Activated gamma-delta T cell treated with anti-CD3 and anti-CD28 coated beads, Interleukin-2, amount 50 U/mL, for 16 hours (primary cell): Measurements from ENCODE around the gene BCL2.
A peak's percentile ranks its signal among the peaks of the same experiment; 100 is the strongest.

Experiments used
- DNase-seq: peaks from one replicate; pipeline ENCODE4 v3.0.0-alpha.2; 2020; ENCODE audit warnings: low read depth

BCL2 gene

GRCh38 chr18:63140038-63140450 is 179.5 kb downstream of the BCL2 start:
- no peak for DNase-seq

GRCh38 chr18:63138436-63139340 is 180.9 kb downstream of the BCL2 start:
- no peak for DNase-seq

DNA sequence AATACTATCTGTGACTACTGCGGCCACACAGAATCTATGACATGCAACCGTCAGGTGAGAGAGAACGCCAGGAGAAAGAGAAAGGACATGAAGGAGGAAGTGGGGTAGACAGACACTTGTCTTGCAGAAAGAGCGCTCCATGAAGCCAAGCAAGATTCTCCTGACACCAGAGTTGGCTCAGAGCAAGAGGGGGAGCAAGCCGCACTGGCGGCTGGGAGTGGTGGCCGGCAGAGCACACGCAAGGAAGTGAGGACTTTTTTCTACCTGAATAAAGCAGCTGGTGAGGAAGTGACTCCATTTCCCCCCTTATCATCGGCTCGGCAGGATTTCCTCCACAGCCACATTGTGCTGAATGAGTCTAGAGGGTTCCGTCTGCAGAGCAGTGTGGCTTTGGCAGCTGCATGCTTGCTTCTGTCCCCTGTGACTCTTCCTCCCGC is 181.6 kb downstream of the BCL2 start:
- no peak for DNase-seq

DNA sequence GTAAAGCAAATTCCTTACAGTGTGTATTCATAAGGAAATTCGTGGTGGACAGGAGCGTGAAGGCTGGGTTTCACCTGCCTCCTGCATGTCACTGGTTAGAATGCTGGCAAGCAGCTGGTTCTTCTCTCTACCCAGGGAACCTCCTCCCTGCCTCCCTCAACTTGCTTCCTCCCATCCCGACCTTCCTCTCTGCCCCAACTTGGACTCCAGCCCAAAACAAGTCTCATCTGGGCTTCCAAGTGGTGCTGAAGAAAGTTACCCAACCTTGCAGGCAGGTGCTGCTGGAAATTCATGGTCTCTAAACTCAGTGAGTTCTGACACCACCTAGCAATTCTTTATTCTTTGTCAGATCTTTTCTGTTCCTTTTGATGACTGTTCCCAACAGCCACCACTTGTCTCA is 184.5 kb downstream of the BCL2 start:
- no peak for DNase-seq

- no peak for DNase-seq
Measured at GRCh38 chr18:63132819-63133200, 186.8 kb downstream of the BCL2 start.

GRCh38 chr18:63131959-63132818 is 187.4 kb downstream of the BCL2 start:
- no peak for DNase-seq

DNA sequence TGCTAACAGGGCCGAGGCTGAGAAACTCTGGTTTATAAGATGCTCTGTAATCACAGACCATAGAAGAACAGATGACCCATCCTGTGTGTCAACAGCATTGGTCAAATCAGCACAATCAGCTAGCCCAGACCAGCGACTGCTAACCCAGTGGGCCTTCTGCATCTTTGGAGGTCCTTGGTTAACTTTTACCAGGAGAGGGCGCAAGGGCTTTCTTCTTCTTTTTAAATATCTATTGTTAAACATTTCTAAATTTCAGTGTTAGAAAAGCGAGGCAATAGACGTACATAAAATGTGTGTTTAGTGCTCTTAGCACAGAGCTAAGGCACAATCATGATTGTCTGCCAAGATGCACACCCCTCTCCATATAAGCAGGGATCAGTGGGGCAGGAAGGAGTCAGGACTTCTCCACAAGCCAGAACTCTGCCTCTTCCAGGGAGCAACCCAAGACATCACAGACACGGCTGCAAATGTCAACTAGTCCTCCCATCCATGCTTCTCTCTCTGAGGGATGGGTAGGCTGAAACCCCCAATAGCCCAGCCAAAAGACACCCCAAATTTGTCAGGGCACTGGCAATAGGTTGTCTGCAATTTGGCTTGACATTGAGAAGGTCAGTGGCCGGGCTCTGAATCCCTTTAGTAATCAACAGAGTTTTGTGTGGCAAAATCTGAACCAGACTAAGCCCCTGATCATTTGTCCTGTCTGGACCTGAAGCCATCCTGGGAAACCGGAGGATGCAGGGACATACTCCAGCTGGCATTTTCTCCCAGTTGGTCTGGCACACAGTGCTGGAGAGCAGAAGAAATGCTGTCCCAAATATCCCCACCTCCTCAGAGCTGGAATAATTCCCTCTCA is 188.2 kb downstream of the BCL2 start:
- DNase-seq = peak; percentile 45

GRCh38 chr18:63130176-63130575 is 189.4 kb downstream of the BCL2 start:
- DNase-seq = no peak

GRCh38 chr18:63128237-63128974 is 191.2 kb downstream of the BCL2 start:
- DNase-seq = no peak

DNA sequence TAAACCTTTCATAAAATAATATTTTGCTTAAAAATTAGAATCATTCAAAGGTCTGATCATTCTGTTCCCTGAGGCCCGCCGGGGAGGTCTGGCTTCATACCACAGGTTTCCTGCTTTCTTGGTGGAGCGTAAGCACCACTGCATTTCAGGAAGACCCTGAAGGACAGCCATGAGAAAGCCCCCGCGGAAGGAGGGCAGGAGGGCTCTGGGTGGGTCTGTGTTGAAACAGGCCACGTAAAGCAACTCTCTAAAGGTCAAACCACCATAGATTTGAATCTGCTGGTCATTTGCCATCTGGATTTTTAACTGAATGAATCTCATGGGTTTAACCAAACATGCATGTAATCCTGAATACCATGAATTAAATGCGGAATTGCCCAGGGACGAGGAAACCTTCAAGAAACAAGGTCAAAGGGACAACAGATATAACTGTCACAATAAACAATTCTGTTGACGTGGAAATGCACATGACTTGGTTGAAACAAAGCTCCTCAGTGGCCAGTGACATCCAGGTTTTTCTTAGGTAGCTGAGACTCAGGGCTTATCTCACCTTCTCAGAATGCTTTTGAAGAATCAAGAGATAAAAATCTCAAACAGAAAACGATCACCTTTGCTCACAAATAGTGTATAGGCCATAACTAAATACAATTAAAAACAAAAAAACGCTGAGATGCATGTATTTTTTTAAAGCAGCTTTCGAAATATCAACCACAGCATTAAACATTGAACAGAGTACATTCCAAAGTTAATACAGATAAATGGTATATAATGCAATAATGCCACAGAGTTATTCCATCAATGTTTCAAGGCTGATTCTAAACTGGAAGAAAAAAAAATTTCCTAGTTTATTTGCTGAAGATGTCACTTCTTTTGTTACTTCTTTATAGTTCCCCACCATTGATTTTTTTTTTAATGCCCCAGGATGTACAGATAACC is 193.2 kb downstream of the BCL2 start:
- DNase-seq = no peak

DNA sequence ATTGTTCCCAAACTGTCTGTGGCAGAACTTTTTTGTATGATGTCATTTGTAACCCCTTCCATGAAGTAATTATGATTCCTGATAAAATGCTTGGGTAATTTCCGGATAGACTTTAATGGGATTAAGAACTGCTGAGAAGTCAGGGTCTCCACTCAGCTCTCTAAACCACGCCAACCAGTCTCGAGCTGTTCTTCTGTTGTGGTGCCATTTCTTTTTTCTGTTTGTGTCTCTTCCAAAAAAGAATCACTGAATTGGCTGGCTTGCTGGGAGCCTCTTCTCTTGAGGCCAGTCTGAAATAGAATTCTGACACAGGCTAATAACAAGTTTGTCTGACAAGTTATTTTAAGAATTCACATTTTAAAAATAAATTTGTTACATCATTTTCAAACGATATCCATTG is 198.9 kb downstream of the BCL2 start:
- DNase-seq = no peak

DNA sequence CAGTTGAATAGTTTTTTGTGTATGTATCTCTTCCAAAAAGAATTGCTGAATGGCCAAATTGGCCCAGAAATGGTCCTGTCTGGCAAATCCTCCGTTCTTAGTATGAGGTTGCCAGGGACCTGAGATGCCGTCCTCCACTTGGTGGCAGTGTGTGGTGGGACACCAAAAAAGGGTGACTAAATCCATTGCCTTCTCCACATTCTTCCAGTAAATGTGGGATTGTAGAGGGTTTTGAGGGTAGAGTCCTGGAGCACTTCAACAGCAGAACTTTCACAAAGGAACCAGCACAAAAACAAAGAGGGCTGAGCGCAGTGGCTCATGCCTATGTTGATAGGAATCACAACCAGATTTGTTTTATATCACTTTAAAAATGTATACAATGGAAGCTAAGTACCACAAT is 199.9 kb downstream of the BCL2 start:
- DNase-seq = no peak

GRCh38 chr18:63113899-63114565 is 205.5 kb downstream of the BCL2 start:
- DNase-seq = no peak

DNA sequence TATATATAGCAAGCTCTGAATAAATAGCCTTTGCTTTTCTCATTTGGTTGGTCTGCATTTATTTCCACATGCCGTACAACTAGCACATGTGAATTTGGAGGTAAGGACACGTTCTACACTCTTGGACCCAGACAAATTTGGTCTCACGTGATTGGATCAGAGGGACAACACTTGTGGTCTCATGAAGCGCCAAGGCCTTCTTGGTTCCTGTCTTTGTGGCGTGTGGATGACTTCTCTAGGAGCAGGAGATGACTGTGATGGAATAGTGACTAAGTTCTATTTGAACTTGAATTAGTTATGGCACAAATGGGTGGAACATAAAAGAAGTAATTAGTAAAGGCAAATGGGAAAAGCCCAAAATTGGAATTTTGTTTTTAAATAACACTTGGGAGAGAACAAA is 206.9 kb downstream of the BCL2 start:
- no peak for DNase-seq

DNA sequence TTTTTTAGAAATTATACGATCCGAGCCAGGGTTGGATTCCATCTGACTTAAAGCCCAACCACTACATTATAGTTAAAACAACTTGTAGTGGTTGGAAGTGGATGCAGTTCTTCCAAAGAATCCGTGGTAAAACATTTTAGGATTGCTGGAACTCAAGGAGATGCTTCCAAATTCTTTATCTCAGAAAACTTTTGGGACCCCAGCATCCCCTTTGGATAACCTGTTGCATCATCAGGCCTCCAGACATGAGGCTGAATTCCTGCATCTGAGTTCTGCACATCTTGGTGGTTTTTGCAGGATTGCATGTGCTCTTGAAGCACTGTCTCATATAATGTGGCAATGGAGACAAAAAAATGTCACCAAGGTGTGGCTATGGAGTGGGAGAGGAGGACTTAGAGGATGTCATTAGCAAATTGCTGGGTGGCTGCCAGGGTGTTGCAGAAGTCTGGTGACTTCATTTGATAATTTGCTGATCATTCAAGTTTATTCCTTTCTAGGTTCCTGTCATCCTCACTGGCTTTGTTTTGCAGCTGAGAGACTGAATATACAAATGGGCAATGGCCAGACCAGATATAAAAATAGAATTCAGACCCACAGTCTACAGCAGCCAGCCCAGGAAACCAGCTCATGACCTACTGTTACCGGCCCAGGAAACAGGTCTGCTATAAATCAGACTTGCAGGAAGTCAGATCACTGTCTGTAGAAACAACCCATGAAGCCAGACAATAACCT is 207.7 kb downstream of the BCL2 start:
- no peak for DNase-seq

- DNase-seq = no peak
Measured at GRCh38 chr18:63109802-63110201, 209.8 kb downstream of the BCL2 start.

DNA sequence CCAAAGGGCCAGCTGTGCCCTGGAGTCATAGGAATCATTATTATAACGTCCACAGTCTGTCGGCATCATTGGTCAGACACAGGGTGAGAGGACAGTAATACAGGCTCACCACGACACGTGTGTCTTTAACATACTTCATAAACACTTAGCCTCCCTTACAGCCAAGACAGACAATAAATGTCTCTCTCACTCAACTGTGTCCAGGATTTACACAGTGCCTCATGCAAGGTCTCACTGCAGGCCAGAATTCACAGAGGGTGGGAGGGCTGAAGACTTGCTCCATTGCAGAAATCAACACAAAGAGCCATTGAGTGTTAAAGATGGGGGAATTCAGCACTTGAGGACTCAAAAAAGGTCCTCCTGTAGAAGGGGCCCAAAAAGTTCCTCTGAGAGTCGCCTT is 210.5 kb downstream of the BCL2 start:
- DNase-seq = no peak

- no peak for DNase-seq
Measured at GRCh38 chr18:63107931-63108330, 211.6 kb downstream of the BCL2 start.
